Middle frontal gyrus (tissue), 1 donor: Measurements from ENCODE around the gene ASCC1.
A peak's percentile ranks its signal among the peaks of the same experiment; 100 is the strongest.
"Not testable (repeated sequence)": the region's sequence is repeated elsewhere in the genome, so short reads cannot be mapped to it uniquely, and the experiment has no call there.

ENCODE experiments used
- DNase-seq: peaks from one replicate; pipeline ENCODE4 v3.0.0-alpha.2; 2015; ENCODE audit warnings: low spot score; ENCODE audit errors: extremely low spot score

The ASCC1 gene

DNA sequence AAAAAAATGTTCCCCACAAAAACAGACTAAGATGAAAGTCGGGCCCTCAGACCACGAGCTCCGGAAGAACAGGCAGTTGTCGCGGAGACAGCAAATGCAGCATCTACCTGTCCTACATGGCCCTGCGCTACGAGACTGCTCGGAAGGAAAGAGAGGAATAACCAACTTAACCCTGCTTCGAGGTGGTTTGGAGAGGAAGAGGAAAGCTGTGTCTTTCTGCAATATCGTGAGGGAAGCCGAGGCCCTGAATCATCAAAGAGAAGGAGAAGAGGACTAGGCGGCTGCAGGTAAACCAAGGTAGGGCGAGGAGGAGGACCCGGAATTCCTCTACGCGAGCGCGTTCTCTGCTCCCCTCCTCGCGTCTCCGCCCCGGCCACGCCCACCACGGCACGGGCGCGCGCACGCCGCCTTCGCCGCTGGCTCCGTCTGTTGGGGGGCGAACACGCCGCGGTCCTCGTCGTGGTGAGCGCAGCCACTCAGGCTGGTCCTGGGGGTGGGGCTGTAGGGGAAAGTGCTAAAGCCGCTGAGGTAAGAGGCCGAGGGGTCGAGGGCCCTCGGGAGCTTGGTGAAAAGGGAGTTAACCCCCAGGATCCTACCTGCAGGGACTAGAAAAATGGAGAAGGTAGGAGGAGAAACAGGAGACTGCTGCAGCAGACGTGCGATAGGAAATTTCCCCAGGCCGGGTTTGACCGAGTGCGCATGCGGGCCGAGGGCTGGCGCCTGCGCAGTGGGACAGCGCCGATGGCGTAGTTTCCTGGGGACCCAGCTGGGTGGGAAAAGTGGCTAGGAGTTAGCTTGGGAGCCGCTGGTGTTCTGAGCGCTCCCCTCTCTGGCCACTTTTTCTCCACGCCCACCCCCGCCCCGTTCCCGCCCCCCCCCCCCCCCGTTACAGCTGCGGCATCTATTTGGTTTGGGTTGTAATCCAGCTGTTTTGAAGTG, at the start of gene ASCC1, which contains the start of gene ANAPC16:
Gene ASCC1 (minus strand): TSS at position 666 of the 939 bp plus-strand sequence. CDS start 2,978 bp downstream, outside the sequence.
Gene ANAPC16 (plus strand): TSS at position 402 of the 939 bp plus-strand sequence. CDS start 7,903 bp downstream, outside the sequence.
- DNase-seq, result peak; percentile 88

GRCh38 chr10:72265508-72265907, 49.4 kb upstream of the ASCC1 start:
- no peak for DNase-seq

DNA sequence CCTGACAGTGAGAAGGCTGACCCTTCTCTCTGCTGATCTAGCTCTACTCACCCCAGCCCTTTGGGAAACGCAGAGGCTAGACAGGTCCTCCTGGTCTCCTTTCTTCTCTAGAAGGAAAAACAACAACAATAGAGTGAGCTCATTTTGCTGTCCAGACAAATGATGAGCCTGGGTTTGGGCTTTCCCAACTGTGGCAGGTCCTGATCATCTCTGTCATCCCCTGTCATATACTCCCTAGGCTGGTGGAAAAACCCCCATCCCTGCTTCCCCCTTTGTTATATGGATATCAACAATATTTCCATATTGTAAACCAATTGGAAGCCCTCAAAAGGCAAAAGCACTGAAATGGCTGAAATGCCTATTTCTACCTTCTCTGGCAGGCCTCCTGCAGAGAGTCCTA, 48.5 kb upstream of the ASCC1 start:
- no peak for DNase-seq

GRCh38 chr10:72263613-72264241, 47.7 kb upstream of the ASCC1 start:
- no peak for DNase-seq

DNA sequence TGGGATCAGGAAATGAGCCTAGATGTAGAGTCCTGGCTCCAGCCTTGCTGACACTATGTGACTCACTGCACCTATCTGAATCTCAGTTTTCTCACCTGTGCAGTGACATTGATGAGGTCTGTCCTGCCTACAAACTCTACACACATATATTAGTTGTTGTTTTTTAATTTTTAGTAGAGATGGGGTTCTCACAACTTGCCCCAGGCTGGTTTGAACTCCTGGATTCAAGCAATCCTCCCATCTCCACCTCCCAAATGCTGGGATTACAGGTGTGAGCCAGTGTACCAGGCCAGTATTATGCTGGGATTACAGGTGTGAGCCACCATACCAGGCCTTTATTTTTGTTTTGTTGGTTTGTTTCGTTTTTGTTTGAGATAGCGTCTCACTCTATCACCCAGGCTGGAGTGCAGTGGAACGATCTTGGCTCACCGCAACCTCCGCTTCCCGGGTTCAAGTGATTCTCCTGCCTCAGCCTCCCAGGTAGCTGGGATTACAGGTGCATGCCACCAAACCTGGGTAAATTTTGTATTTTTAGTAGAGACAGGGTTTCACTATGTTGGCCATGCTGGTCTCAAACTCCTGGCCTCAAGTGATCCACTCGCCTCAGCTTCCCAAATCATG, 45.8 kb upstream of the ASCC1 start:
- no peak for DNase-seq

- DNase-seq, result no peak
These were observed 45.1 kb upstream of the ASCC1 start for GRCh38 chr10:72260976-72261783.

DNA sequence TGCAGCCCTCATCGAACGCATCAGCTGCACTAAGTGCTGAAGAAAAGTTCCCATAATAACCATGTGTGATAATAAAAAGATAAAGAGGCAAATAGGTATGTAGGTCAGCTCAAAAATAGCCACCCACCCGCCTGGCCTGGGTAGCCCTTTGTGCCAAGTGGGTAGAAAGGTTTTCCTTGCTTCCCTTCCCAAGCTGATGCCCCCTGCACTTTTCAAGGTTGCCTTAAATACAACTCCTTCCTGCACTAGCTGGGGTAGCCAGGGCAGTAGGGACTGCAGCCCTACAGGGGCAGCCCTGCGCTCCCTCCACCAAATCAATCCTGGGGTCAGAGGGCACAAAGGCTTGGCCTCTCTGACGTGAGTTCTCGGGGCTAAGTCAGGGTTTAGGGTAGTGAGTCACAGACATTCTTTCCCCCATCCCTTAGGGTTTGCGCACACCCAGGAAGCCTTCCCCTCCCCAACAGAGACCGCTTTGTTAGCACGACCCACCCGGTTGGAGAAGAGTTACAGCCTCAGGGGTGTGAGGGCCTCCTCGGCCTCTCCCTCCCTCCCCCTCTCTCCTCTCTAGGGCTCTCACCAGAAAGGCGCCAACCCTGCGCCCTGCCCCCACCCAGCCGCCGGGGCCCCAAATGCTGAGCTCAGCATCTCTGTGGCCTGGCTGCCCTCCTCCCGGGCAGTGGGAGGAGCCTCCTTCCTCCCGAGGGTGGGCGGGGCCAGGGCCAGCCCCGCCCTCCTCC, 44.3 kb upstream of the ASCC1 start:
- DNase-seq, result no peak

DNA sequence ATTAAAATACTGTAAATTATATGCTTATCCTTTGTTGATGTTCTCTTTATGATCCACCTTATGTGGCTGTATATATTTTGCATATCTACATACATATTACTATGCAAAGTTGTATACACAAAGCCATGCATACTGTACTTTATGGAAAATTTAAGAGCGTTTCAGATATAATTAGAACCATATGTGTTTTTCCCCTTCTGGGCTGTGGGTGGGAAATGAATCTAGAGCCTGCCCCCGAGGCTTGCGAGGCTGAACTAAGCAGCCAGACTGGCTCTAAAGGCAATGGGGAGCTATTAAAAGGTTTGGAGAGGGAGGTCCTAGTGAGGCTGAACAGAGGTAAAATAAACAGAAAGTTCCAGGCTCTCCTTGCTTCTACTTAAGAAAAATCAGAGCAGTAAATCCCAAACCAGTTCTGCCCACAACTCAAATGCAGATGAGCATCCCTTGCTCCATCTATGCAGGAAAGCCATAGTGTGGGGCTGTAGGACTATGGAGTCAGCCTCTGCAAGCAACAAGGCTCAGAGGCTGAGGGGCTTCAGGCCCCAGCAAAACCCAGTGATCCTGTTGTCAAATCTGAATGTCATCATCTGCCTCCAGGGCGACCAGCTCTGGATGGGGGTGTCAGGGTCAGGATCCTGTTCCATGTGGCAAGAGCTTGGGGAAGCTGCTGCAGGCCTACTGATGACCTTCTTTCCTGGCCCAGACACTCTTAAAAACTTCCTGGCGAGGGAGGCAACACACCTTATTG, 43.6 kb upstream of the ASCC1 start:
- no peak for DNase-seq

GRCh38 chr10:72258617-72259016, 42.5 kb upstream of the ASCC1 start:
- no peak for DNase-seq

- DNase-seq, result no peak
These were observed 41.2 kb upstream of the ASCC1 start for GRCh38 chr10:72257051-72257892.

DNA sequence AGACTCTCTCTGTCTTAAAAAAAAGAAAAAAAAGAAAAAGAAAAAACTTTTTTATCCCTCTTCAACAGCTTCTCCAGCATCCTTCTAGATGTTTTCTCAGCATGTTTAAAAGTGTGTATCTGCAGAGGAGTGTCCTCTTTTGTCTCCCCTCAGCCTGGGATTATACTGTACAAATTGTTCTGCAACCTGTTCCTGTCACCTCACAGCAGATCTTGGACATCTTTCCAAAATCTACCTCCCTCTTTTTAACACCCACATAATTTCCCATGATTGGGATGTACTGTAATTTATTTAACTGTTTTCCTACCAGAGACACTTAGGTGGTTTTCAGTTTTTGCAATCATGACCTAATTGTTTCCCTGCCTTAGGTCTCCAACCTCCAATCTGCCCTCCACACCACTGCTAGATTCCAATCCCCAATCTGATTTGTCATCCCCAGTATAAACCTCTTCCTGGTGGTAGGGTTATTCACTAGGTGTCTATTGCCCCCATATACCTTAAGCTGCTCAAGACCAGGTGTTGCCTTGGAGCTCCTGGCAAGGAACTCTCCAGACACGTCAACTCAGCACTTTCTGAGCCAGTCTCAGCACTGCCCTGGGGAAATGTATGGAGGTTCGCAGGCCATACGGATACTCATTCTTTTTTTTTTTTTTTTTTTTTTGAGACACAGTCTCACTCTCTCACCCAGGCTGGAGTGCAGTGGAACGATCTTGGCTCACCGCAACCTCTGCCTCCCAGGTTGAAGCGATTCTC, 40.1 kb upstream of the ASCC1 start:
- no peak for DNase-seq

DNA sequence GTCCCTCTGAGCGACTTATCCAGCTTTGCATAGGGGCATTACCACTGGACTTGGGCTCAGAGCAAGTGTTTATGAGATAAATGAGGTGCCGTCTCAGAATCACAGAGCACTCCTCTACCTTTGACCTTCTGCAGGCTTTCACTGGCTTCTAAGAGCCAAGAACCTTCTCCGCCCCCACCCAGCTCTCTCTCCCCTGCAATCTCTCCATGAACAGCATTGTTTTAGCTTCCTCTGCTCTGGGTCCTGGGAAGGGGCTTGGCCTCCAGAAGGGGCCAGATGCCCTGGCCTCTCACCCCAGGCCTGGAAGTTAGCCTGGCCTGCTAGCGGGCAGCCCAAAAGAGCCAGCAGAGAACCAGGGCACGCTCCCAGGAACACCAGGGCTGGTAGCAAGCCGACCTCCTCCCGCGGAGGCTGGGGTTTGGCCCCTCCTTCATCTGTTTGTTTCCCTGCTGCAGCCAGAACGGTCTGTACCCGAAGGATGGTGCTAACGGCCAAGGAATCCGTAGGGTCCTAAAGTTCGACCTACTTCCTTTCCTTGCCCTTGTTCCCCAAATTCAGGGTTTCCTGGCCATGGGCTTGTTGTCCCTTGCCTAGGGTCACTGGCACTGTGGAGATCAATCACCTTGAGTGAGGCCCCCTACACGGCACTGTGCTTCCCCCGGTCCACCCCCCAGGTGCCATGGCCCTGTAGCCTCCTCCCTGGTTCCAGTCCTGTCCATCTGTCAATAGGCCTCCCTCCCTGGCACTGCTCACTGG, 38.9 kb upstream of the ASCC1 start:
- peak; percentile 84 for DNase-seq

GRCh38 chr10:72253578-72253977, 37.5 kb upstream of the ASCC1 start:
- DNase-seq, result no peak

GRCh38 chr10:72252972-72253371, 36.9 kb upstream of the ASCC1 start:
- DNase-seq, result no peak

DNA sequence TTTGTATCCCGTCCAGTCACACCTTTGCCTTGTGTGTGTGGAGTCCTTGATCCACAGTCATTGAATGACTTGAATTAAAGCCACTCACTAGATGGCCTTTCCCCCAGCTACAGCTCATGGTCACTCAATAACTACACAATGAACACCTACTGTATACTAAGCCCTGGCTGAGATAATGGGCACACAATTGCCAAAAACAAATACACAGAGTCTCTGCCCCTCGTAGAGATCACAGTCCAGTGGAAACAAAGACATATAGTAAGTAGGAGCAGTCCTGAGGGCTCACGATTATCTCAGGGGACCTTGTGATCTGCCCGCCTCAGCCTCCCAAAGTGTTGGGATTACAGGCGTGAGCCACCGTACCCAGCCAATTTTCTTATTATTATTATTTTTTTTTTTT, 35.6 kb upstream of the ASCC1 start:
- DNase-seq, result no peak

DNA sequence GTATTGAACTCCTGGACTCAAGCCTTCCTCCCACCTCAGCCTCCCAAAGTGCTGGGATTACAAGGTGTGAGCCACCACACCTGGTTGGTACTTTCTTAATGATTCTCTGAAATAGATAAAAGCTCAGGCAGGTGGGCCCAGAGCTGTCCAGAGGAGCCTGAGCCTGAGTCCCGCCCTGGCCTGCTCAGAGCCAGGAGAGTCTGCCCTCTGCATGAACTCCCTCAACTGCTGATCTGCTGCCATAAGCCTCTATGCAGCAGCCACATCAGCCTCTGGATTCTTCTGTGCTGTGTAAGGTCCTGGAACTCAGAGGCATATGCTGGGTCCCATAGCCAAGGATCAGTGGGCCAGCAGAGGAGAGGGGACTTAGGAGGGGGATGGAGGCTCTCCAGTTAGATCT, 34.6 kb upstream of the ASCC1 start:
- DNase-seq, result no peak

GRCh38 chr10:72249176-72249862, 33.2 kb upstream of the ASCC1 start:
- DNase-seq, result not testable (repeated sequence)
